ENCODE data around the gene HLA-DQB1. TPM values are rescaled to one million over a fixed set of nuclear protein-coding genes. Genes with fewer than 3 reads are reported as not detected.

Gene HLA-DQB1
- total RNA-seq, 2 experiments from 2014 or later, result 2.3 to 3.1 TPM

- DNase-seq (no peak), ATAC-seq (no peak)
- CTCF ChIA-PET, result interaction anchor here (0.8 to 2.1 kb wide), 5 partner anchors 9 to 162 kb away, joined by 3 to 14 read pairs (median 5); no protein-coding TSS in a partner anchor
- POLR2A ChIA-PET, result no interaction called here
- no peaks in the 10 kb centered on the region for H3K9me3 Mint-ChIP-seq (ENCODE audit: low read depth)
- intact Hi-C loops (cut with DNase I, micrococcal nuclease), result loop anchor here (1.0 to 5.0 kb wide), 6 partner anchors 13 to 174 kb away; partner anchors contain the start of gene HLA-DQB1 (in 1 of the 2)
- H3K27me3 Mint-ChIP-seq, result no peaks in the 10 kb centered on the region
- H3K4me1 Mint-ChIP-seq, result peaks cover 56% of the 10 kb centered on the region
- peak overlapping the region; percentile 0 for H3K4me3 Mint-ChIP-seq
- H3K27ac Mint-ChIP-seq, result peak overlapping the region; percentile 56
- no peaks in the 10 kb centered on the region for H3K36me3 Mint-ChIP-seq (ENCODE audit: low read depth)
Observed at GRCh38 chr6:32623693-32624092, 42.8 kb downstream of the HLA-DQB1 start.

GRCh38 chr6:32622545-32623401, 43.7 kb downstream of the HLA-DQB1 start:
- Mint-ChIP-seq H3K27me3 (no peaks in the 10 kb centered on the region), H3K36me3 (ENCODE audit: low read depth) (no peaks in the 10 kb centered on the region), H3K4me1 (peaks cover 50% of the 10 kb centered on the region), H3K9me3 (ENCODE audit: low read depth) (peaks cover 3% of the 10 kb centered on the region), H3K4me3 (peak overlapping the region; percentile 35), H3K27ac (peak overlapping the region; percentile 88)
- intact Hi-C loops (cut with DNase I, micrococcal nuclease), result loop anchor here (1.0 to 5.0 kb wide), 7 partner anchors 12 to 175 kb away; partner anchors contain the start of gene HLA-DQB1 (in 2 of the 2)
- ATAC-seq, result peak; percentile 88
- ChIA-PET POLR2A (interaction anchor here (0.6 kb wide), 1 partner anchor 183 kb away, joined by 3 read pairs; no protein-coding TSS in a partner anchor), CTCF (interaction anchor here (0.6 to 2.1 kb wide), 16 partner anchors 10 to 246 kb away, joined by 3 to 14 read pairs (median 4); no protein-coding TSS in a partner anchor)
- DNase-seq, result peak; percentile 68

- H3K4me1 Mint-ChIP-seq, result peaks cover 47% of the 10 kb centered on the region
- no peak for ATAC-seq
- H3K27ac Mint-ChIP-seq, result no peak overlapping the region
- DNase-seq, result no peak
- H3K36me3 Mint-ChIP-seq (ENCODE audit: low read depth), result no peaks in the 10 kb centered on the region
- ChIA-PET POLR2A (interaction anchor here (0.6 kb wide), 1 partner anchor 70 kb away, joined by 4 read pairs; no protein-coding TSS in a partner anchor), CTCF (interaction anchor here (0.6 to 2.1 kb wide), 7 partner anchors 14 to 247 kb away, joined by 3 to 9 read pairs (median 6); no protein-coding TSS in a partner anchor)
- no peaks in the 10 kb centered on the region for H3K27me3 Mint-ChIP-seq
- H3K4me3 Mint-ChIP-seq, result no peak overlapping the region
- peaks cover 3% of the 10 kb centered on the region for H3K9me3 Mint-ChIP-seq (ENCODE audit: low read depth)
- intact Hi-C loops (cut with DNase I, micrococcal nuclease), result loop anchor here in 1 of 2 experiments (5.0 kb wide), 1 partner anchor 176 kb away; no protein-coding TSS in a partner anchor
Observed at GRCh38 chr6:32621372-32621771, 45.1 kb downstream of the HLA-DQB1 start.

GRCh38 chr6:32617751-32618150, 48.7 kb downstream of the HLA-DQB1 start:
- Mint-ChIP-seq H3K27ac (no peak overlapping the region), H3K27me3 (no peaks in the 10 kb centered on the region), H3K4me3 (no peak overlapping the region), H3K4me1 (peaks cover 34% of the 10 kb centered on the region), H3K36me3 (ENCODE audit: low read depth) (no peaks in the 10 kb centered on the region), H3K9me3 (ENCODE audit: low read depth) (peaks cover 3% of the 10 kb centered on the region)
- ChIA-PET POLR2A (interaction anchor here (0.6 kb wide), 1 partner anchor 211 kb away, joined by 5 read pairs; no protein-coding TSS in a partner anchor), CTCF (no interaction called here)
- ATAC-seq (no peak), DNase-seq (no peak)
- intact Hi-C loops (cut with DNase I, micrococcal nuclease), result no loop called here

- peak overlapping the region; percentile 38 for H3K27ac Mint-ChIP-seq
Observed at GRCh38 chr6:32615885-32616532, 50.4 kb downstream of the HLA-DQB1 start.

GRCh38 chr6:32614366-32615081, 51.9 kb downstream of the HLA-DQB1 start:
- H3K27ac Mint-ChIP-seq, result no peak overlapping the region
- ChIA-PET POLR2A (no interaction called here), CTCF (no interaction called here)
- peaks cover 23% of the 10 kb centered on the region for H3K4me1 Mint-ChIP-seq
- H3K9me3 Mint-ChIP-seq (ENCODE audit: low read depth), result peaks cover 3% of the 10 kb centered on the region
- H3K27me3 Mint-ChIP-seq, result no peaks in the 10 kb centered on the region
- no peaks in the 10 kb centered on the region for H3K36me3 Mint-ChIP-seq (ENCODE audit: low read depth)
- H3K4me3 Mint-ChIP-seq, result no peak overlapping the region
- DNase-seq (no peak), ATAC-seq (no peak)
- intact Hi-C loops (cut with DNase I, micrococcal nuclease), result no loop called here

More at GRCh38 chr6:32615885-32616532, 50.4 kb downstream of the HLA-DQB1 start:
- POLR2A ChIA-PET, result no interaction called here
- DNase-seq (no peak), ATAC-seq (peak; percentile 74)
- CTCF ChIA-PET, result interaction anchor here (1.0 to 1.2 kb wide), 2 partner anchors 86 to 287 kb away, joined by 3 read pairs; no protein-coding TSS in a partner anchor
- no peaks in the 10 kb centered on the region for H3K27me3 Mint-ChIP-seq
- H3K9me3 Mint-ChIP-seq (ENCODE audit: low read depth), result peaks cover 3% of the 10 kb centered on the region
- intact Hi-C loops (cut with DNase I, micrococcal nuclease), result no loop called here
- no peak overlapping the region for H3K4me3 Mint-ChIP-seq
- peaks cover 21% of the 10 kb centered on the region for H3K4me1 Mint-ChIP-seq
- H3K36me3 Mint-ChIP-seq (ENCODE audit: low read depth), result no peaks in the 10 kb centered on the region

GRCh38 chr6:32613475-32613874, 53.0 kb downstream of the HLA-DQB1 start:
- Mint-ChIP-seq H3K9me3 (ENCODE audit: low read depth) (peaks cover 3% of the 10 kb centered on the region), H3K4me3 (no peak overlapping the region), H3K4me1 (peaks cover 23% of the 10 kb centered on the region), H3K36me3 (ENCODE audit: low read depth) (no peaks in the 10 kb centered on the region), H3K27me3 (no peaks in the 10 kb centered on the region), H3K27ac (no peak overlapping the region)
- CTCF ChIA-PET, result interaction anchor here (0.6 to 0.9 kb wide), 4 partner anchors 9 to 194 kb away, joined by 3 read pairs; no protein-coding TSS in a partner anchor
- POLR2A ChIA-PET, result no interaction called here
- ATAC-seq (no peak), DNase-seq (no peak)
- intact Hi-C loops (cut with DNase I, micrococcal nuclease), result no loop called here

- ChIA-PET POLR2A (no interaction called here), CTCF (no interaction called here)
- Mint-ChIP-seq H3K36me3 (ENCODE audit: low read depth) (no peaks in the 10 kb centered on the region), H3K27ac (no peak overlapping the region), H3K9me3 (ENCODE audit: low read depth) (no peaks in the 10 kb centered on the region), H3K4me1 (peaks cover 22% of the 10 kb centered on the region), H3K4me3 (no peak overlapping the region), H3K27me3 (peaks cover 4% of the 10 kb centered on the region)
- ATAC-seq (no peak), DNase-seq (no peak)
- intact Hi-C loops (cut with DNase I, micrococcal nuclease), result loop anchor here (1.0 kb wide), 3 partner anchors 12 to 148 kb away; no protein-coding TSS in a partner anchor
Observed at GRCh38 chr6:32610682-32611296, 55.7 kb downstream of the HLA-DQB1 start.

- H3K9me3 Mint-ChIP-seq (ENCODE audit: low read depth), result no peaks in the 10 kb centered on the region
- no peaks in the 10 kb centered on the region for H3K36me3 Mint-ChIP-seq (ENCODE audit: low read depth)
- H3K27ac Mint-ChIP-seq, result no peak overlapping the region
- DNase-seq, result peak; percentile 60
- ChIA-PET POLR2A (no interaction called here), CTCF (no interaction called here)
- H3K4me3 Mint-ChIP-seq, result no peak overlapping the region
- peak; percentile 98 for ATAC-seq
- intact Hi-C loops (cut with DNase I, micrococcal nuclease), result loop anchor here (1.0 kb wide), 3 partner anchors 12 to 148 kb away; no protein-coding TSS in a partner anchor
- peaks cover 6% of the 10 kb centered on the region for H3K27me3 Mint-ChIP-seq
- H3K4me1 Mint-ChIP-seq, result peaks cover 16% of the 10 kb centered on the region
Observed at GRCh38 chr6:32609731-32610640, 56.5 kb downstream of the HLA-DQB1 start.
